ENCODE measurements around the gene GTF3C4.
A peak's percentile ranks its signal among the peaks of the same experiment; 100 is the strongest.

The GTF3C4 gene

GRCh38 chr9:132731230-132731629 lies 61.0 kb downstream of the GTF3C4 start:
- DNase-seq (ENCODE audit: low spot score), result peak; percentile 9

GRCh38 chr9:132732326-132733259 lies 62.3 kb downstream of the GTF3C4 start:
- no peak for DNase-seq (ENCODE audit: low spot score)

GRCh38 chr9:132733260-132733815 lies 63.1 kb downstream of the GTF3C4 start:
- DNase-seq (ENCODE audit: low spot score), result no peak

GRCh38 chr9:132739710-132740310 lies 69.5 kb downstream of the GTF3C4 start:
- DNase-seq (ENCODE audit: low spot score), result no peak

GRCh38 chr9:132740526-132741309 lies 70.5 kb downstream of the GTF3C4 start:
- DNase-seq (ENCODE audit: low spot score), result no peak

GRCh38 chr9:132742821-132743311 lies 72.6 kb downstream of the GTF3C4 start:
- no peak for DNase-seq (ENCODE audit: low spot score)

- DNase-seq (ENCODE audit: low spot score), result no peak
Observed at GRCh38 chr9:132743931-132744479, 73.7 kb downstream of the GTF3C4 start.
